MCF 10A (cell line): ENCODE results near the gene IQCC. TPM values are rescaled to one million over a fixed set of nuclear protein-coding genes. Genes with fewer than 3 reads are reported as not detected.
A peak's percentile ranks its signal among the peaks of the same experiment; 100 is the strongest.

Experiments used
- BruUV-seq: library from RNA; stranded (reverse); fragments of 400-500 nt; replicated peaks from 2 replicates; lab custom pipeline; 2021; lab: Mats Ljungman, UMichigan
- CTCF ChIA-PET: fragments of 300-600 bp; sonication (Branson Sonifier 250); formaldehyde crosslinking; extraction: SDS; loops from one replicate; lab custom pipeline; 2021; ENCODE audit warnings: antibody characterized with exemption, inconsistent platforms; lab: Yijun Ruan, JAX
- POLR2A ChIA-PET: fragments of 300-600, 350-650 bp; sonication (Branson Sonifier 250); formaldehyde crosslinking; extraction: SDS; loops from one replicate; lab custom pipeline; 2020; ENCODE audit warnings: antibody characterized with exemption, inconsistent platforms; lab: Yijun Ruan, JAX
- DNase-seq: peaks from one replicate; pipeline ENCODE4 v3.0.0-alpha.2; 2018; ENCODE audit not compliant: unreplicated experiment
- H3K27ac Mint-ChIP-seq: one replicate; pipeline ENCODE4 v1.8.0; 2022; ENCODE audit warnings: mild to moderate bottlenecking, low read depth, mixed read lengths; ENCODE audit not compliant: unreplicated experiment
- H3K27me3 Mint-ChIP-seq: one replicate; pipeline ENCODE4 v1.8.0; 2022; ENCODE audit warnings: mixed read lengths; ENCODE audit not compliant: insufficient read depth, unreplicated experiment
- H3K36me3 Mint-ChIP-seq: one replicate; pipeline ENCODE4 v1.8.0; 2022; ENCODE audit warnings: mild to moderate bottlenecking, moderate library complexity, mixed read lengths; ENCODE audit not compliant: insufficient read depth, unreplicated experiment
- H3K4me1 Mint-ChIP-seq: one replicate; pipeline ENCODE4 v1.8.0; 2022; ENCODE audit warnings: mixed read lengths; ENCODE audit not compliant: insufficient read depth, unreplicated experiment
- H3K4me3 Mint-ChIP-seq: one replicate; pipeline ENCODE4 v1.8.0; 2022; ENCODE audit warnings: mild to moderate bottlenecking, moderate library complexity, mixed read lengths; ENCODE audit not compliant: unreplicated experiment
- H3K9me3 Mint-ChIP-seq: one replicate; pipeline ENCODE4 v1.8.0; 2022; ENCODE audit warnings: mixed read lengths; ENCODE audit not compliant: unreplicated experiment
- CTCF ChIP-seq: fragments of 200-600 bp; IDR thresholded peaks from one replicate; pipeline ENCODE4 v1.8.0; 2022; ENCODE audit warnings: antibody characterized with exemption, mild to moderate bottlenecking; ENCODE audit not compliant: unreplicated experiment
- intact Hi-C: fragments of 100-400 bp; cut with micrococcal nuclease; formaldehyde crosslinking; loops from 2 replicates; pipeline ENCODE4 v1.14.1; 2022
- total RNA-seq: library from RNA; stranded (reverse); gene quantifications from 2 replicates; pipeline ENCODE4 v1.2.3, GENCODE V29; 2022

The IQCC gene
- total RNA-seq, 1 experiment from 2014 or later = 1.9 TPM

DNA sequence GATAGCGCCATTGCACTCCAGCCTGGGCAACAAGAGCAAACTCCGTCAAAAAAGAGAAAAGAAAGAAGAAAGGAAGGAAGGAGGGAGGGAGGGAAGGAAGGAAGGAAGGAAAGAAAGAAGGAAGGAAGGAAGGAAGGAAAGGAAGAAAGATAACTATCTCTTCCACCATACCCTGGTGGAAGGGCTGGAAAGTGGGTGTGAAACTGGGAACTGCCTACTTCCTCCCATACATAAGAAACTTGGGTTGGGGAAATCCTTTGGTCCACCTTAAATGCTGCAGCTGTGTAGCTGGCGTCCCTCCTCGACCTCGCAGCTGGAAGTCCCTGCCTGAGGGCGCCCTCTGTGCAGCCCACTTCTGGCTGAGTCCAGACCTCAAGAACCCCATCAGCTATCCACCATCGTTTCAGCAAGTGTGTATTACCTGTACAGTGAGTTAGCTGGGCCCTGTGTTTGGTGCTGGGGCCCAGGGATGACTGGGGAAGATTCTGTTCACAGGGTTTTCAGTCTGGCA, 36.9 kb downstream of the IQCC start:
- ChIA-PET CTCF (interaction anchor here (0.5 to 0.6 kb wide), 3 partner anchors 27 to 109 kb away, joined by 3 to 9 read pairs (median 4); no protein-coding TSS in a partner anchor), POLR2A (interaction anchor here (0.6 kb wide), 2 partner anchors 36 to 52 kb away, joined by 3 read pairs; no protein-coding TSS in a partner anchor)
- Mint-ChIP-seq H3K4me3 (no peak overlapping the region), H3K36me3 (no peaks in the 10 kb centered on the region), H3K27me3 (no peaks in the 10 kb centered on the region), H3K4me1 (peaks cover 9% of the 10 kb centered on the region), H3K9me3 (no peaks in the 10 kb centered on the region), H3K27ac (no peak overlapping the region)
- TF ChIP-seq CTCF = no peak
- intact Hi-C loops = no loop called here
- no peak for DNase-seq
- BruUV-seq = no TSS peak

- CTCF ChIA-PET = interaction anchor here (0.7 to 2.1 kb wide), 2 partner anchors 31 to 77 kb away, joined by 3 to 9 read pairs; no protein-coding TSS in a partner anchor
- peak; percentile 45 for DNase-seq
- H3K4me3 Mint-ChIP-seq = no peak within 1 kb of the TSS
These were observed 41.4 kb downstream of the IQCC start, which contains the start of gene FAM167B for GRCh38 chr1:32246888-32247273. Gene FAM167B (plus strand): TSS chr1:32247222. CDS start chr1:32247422, 200 bp downstream.

GRCh38 chr1:32247452-32247851, 42.0 kb downstream of the IQCC start:
- Mint-ChIP-seq H3K27me3 (no peaks in the 10 kb centered on the region), H3K9me3 (no peaks in the 10 kb centered on the region), H3K27ac (no peak overlapping the region), H3K36me3 (no peaks in the 10 kb centered on the region), H3K4me1 (peaks cover 7% of the 10 kb centered on the region), H3K4me3 (no peak overlapping the region)
- intact Hi-C loops = no loop called here
- no peak for TF ChIP-seq CTCF
- BruUV-seq = no TSS peak
- ChIA-PET CTCF (interaction anchor here (0.6 to 1.0 kb wide), 4 partner anchors 12 to 848 kb away, joined by 3 to 4 read pairs (median 4); no protein-coding TSS in a partner anchor), POLR2A (no interaction called here)
- no peak for DNase-seq

More at GRCh38 chr1:32246888-32247273, 41.4 kb downstream of the IQCC start, which contains the start of gene FAM167B:
- Mint-ChIP-seq H3K36me3 (no peaks in the 10 kb centered on the region), H3K9me3 (no peaks in the 10 kb centered on the region), H3K27me3 (no peaks in the 10 kb centered on the region), H3K27ac (no peak within 1 kb of the TSS), H3K4me1 (peaks cover 7% of the 10 kb centered on the region)
- POLR2A ChIA-PET = no interaction called here
- intact Hi-C loops = no loop called here
- BruUV-seq = no TSS peak
- no peak for TF ChIP-seq CTCF

DNA sequence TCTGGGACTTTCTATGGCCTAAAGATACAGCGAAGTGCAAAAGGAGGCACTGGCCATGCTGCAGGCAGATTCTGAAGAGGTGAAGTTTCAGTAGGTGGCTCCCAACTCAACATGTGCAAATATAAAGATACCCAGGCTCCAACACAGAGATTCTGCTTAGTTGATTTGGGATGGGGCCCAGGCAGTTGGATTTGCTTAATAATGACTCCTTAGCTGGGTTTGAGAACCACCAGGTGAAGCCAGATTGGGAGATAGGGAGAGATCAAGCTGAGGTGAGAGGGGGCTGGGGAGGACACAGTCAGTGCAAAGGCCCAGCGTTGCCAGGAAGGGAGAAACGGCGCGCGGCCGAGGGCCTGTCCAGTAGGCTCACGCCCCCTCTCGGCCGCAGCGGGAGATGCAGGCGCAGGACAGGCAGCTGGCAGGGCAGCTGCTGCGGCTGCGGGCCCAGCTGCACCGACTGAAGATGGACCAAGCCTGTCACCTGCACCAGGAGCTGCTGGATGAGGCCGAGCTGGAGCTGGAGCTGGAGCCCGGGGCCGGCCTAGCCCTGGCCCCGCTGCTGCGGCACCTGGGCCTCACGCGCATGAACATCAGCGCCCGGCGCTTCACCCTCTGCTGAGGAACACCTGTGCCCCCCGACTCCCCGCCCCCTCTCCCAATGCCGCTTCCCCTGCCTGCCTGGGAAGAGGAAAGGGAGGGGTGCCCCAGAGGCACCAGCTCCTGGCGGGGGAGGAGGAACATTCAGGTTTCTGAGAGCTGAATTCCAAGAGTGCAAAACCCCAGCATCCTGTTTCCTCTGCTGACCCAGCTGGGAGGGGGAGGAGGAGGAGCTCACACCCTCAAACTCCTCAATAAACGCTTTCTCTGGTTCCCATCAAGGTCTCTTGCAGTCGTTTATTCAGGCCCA, 42.8 kb downstream of the IQCC start:
- no peaks in the 10 kb centered on the region for H3K9me3 Mint-ChIP-seq
- no TSS peak for BruUV-seq
- H3K27me3 Mint-ChIP-seq = no peaks in the 10 kb centered on the region
- H3K36me3 Mint-ChIP-seq = no peaks in the 10 kb centered on the region
- no peak overlapping the region for H3K4me3 Mint-ChIP-seq
- H3K4me1 Mint-ChIP-seq = peaks cover 7% of the 10 kb centered on the region
- ChIA-PET POLR2A (interaction anchor here (0.7 kb wide), 1 partner anchor 46 kb away, joined by 4 read pairs; no protein-coding TSS in a partner anchor), CTCF (interaction anchor here (0.7 to 2.6 kb wide), 8 partner anchors 10 to 62 kb away, joined by 3 to 14 read pairs (median 4); no protein-coding TSS in a partner anchor)
- intact Hi-C loops = no loop called here
- peak; percentile 69 for DNase-seq
- peak; percentile 77 for TF ChIP-seq CTCF
- H3K27ac Mint-ChIP-seq = no peak overlapping the region
